Thyroid gland (tissue), 4 donors: Measurements from ENCODE around the gene PHF14.

ENCODE experiments used
- POLR2A ChIP-seq, 2 donors: fragments of 450-650 bp; IDR thresholded peaks; one replicate each; pipeline ENCODE4 v1.6.1; 2017; ENCODE audit warnings: antibody characterized with exemption in 2 of 2, mild to moderate bottlenecking in 2 of 2, moderate library complexity in 1 of 2
- TF ChIP-seq, protein P1 (sequence below), 6 experiments: fragments of 200-600 bp in 3 of 6; fragments of 450-650 bp in 3 of 6; sonication (generic) in 3 of 6; IDR thresholded peaks; one replicate each; pipeline ENCODE4 v1.5.1; 2016 to 2019; ENCODE audit warnings: antibody characterized with exemption in 6 of 6, mild to moderate bottlenecking in 2 of 6, inconsistent platforms in 1 of 6, moderate library complexity in 1 of 6

GRCh38 chr7:11168650-11169170 is 195.0 kb downstream of the PHF14 start:
- no peak for TF ChIP-seq POLR2A (IDR thresholded peaks at IDR 0.05)
- TF ChIP-seq, protein P1, sequence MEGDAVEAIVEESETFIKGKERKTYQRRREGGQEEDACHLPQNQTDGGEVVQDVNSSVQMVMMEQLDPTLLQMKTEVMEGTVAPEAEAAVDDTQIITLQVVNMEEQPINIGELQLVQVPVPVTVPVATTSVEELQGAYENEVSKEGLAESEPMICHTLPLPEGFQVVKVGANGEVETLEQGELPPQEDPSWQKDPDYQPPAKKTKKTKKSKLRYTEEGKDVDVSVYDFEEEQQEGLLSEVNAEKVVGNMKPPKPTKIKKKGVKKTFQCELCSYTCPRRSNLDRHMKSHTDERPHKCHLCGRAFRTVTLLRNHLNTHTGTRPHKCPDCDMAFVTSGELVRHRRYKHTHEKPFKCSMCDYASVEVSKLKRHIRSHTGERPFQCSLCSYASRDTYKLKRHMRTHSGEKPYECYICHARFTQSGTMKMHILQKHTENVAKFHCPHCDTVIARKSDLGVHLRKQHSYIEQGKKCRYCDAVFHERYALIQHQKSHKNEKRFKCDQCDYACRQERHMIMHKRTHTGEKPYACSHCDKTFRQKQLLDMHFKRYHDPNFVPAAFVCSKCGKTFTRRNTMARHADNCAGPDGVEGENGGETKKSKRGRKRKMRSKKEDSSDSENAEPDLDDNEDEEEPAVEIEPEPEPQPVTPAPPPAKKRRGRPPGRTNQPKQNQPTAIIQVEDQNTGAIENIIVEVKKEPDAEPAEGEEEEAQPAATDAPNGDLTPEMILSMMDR (IDR thresholded peaks at IDR 0.05), result no peak
